H1 (cell line): Measurements from ENCODE around the gene FADS3. TPM values are rescaled to one million over a fixed set of nuclear protein-coding genes. Genes with fewer than 3 reads are reported as not detected.

Source experiments
- CTCF ChIA-PET: fragments of 300-600 bp; sonication (Branson Sonifier 250); formaldehyde crosslinking; loops from one replicate; lab custom pipeline; 2021; ENCODE audit not compliant: partially characterized antibody; lab: Charles Lee
- POLR2A ChIA-PET: fragments of 300-600 bp; sonication (Branson Sonifier 250); formaldehyde crosslinking; loops from one replicate; lab custom pipeline; 2021; ENCODE audit warnings: inconsistent platforms; ENCODE audit not compliant: partially characterized antibody; lab: Charles Lee
- DNase-seq, 2 experiments: peaks; one replicate each; pipeline versions ENCODE4 v3.0.0 to v3.0.0-alpha.2; 2010 to 2022; ENCODE audit warnings: low spot score in 2 of 2, low read depth in 1 of 2, mixed read lengths in 1 of 2
- FAIRE-seq: peaks from 2 replicates; lab custom pipeline; 2011; peaks lifted over from hg19 to GRCh38; lab: Jason Lieb, UNC
- H2AFZ ChIP-seq: 2 replicates; pipeline ENCODE4 v1.8.1; 2012; ENCODE audit warnings: low read length, inconsistent platforms
- H2AK5ac ChIP-seq: 2 replicates; pipeline ENCODE4 v1.6.1; 2013; ENCODE audit warnings: low read depth, low read length
- H2BK120ac ChIP-seq: replicated peaks from 2 replicates; pipeline ENCODE3; 2013; ENCODE audit warnings: low read depth, low read length, inconsistent platforms
- H2BK12ac ChIP-seq: 2 replicates; pipeline ENCODE4 v1.6.1; 2013; ENCODE audit warnings: low read depth, low read length
- H2BK15ac ChIP-seq: 2 replicates; pipeline ENCODE4 v1.6.1; 2013; ENCODE audit warnings: low read length
- H2BK20ac ChIP-seq: 2 replicates; pipeline ENCODE4 v1.6.1; 2013; ENCODE audit warnings: low read length
- H2BK5ac ChIP-seq: 2 replicates; pipeline ENCODE4 v1.6.1; 2013; ENCODE audit warnings: low read depth, low read length
- H3K14ac ChIP-seq: 2 replicates; pipeline ENCODE4 v1.6.1; 2013; ENCODE audit warnings: inconsistent platforms; ENCODE audit not compliant: insufficient read length
- H3K18ac ChIP-seq: 2 replicates; pipeline ENCODE4 v1.6.1; 2013; ENCODE audit warnings: low read length; ENCODE audit errors: extremely low read depth
- H3K23ac ChIP-seq: 2 replicates; pipeline ENCODE4 v1.6.1; 2013; ENCODE audit warnings: inconsistent platforms; ENCODE audit not compliant: insufficient read length
- H3K23me2 ChIP-seq: 2 replicates; pipeline ENCODE4 v1.6.1; 2013; ENCODE audit warnings: low read depth, low read length
- H3K27ac ChIP-seq: 2 replicates; pipeline ENCODE4 v1.6.1; 2011; ENCODE audit warnings: low read depth, low read length, inconsistent platforms
- H3K27me3 ChIP-seq, 4 experiments: replicated peaks in 1 of 4; 1 replicate in 1 of 4; 2 replicates in 3 of 4; pipeline versions ENCODE4 v1.6.1 to v1.8.1; 2011 to 2013; ENCODE audit warnings: low read length in 3 of 4, mild to moderate bottlenecking in 3 of 4, inconsistent platforms in 2 of 4, mixed read lengths in 2 of 4, moderate library complexity in 1 of 4; ENCODE audit not compliant: control insufficient read depth in 3 of 4, insufficient read depth in 3 of 4; ENCODE audit errors: extremely low read depth in 1 of 4
- H3K36me3 ChIP-seq, 4 experiments: 2 replicates each; pipeline versions ENCODE4 v1.6.1 to v1.8.1; 2011 to 2013; ENCODE audit warnings: mild to moderate bottlenecking in 4 of 4, low read length in 3 of 4, moderate library complexity in 2 of 4, control low read depth in 1 of 4, inconsistent platforms in 1 of 4; ENCODE audit not compliant: insufficient read depth in 4 of 4, control insufficient read depth in 2 of 4
- H3K4ac ChIP-seq: replicated peaks from 2 replicates; pipeline ENCODE3; 2013; ENCODE audit warnings: low read length, low read depth, mixed read lengths, inconsistent platforms; ENCODE audit not compliant: insufficient read length
- H3K4me1 ChIP-seq, 4 experiments: replicated peaks in 1 of 4; 1 replicate in 1 of 4; 2 replicates in 3 of 4; pipeline versions ENCODE4 v1.6.1 to v1.8.1; 2011 to 2013; ENCODE audit warnings: low read length in 3 of 4, inconsistent platforms in 2 of 4, mixed read lengths in 1 of 4; ENCODE audit not compliant: insufficient read depth in 4 of 4, control insufficient read depth in 3 of 4
- H3K4me2 ChIP-seq, 2 experiments: 2 replicates each; pipeline versions ENCODE4 v1.6.1 to v1.8.1; 2011 to 2013; ENCODE audit warnings: low read depth in 2 of 2, low read length in 2 of 2, control low read depth in 1 of 2, inconsistent platforms in 1 of 2, mild to moderate bottlenecking in 1 of 2; ENCODE audit not compliant: insufficient read depth in 1 of 2
- H3K4me3 ChIP-seq, 4 experiments: fragments of 200-600, 300-600 bp in 1 of 4; sonication (generic), shearing (Covaris generic), sonication (Bioruptor Twin) in 1 of 4; 2 replicates each; pipeline versions ENCODE4 v1.5.1 to v1.8.1; 2011 to 2016; ENCODE audit warnings: low read length in 4 of 4, low read depth in 3 of 4, control low read depth in 2 of 4, inconsistent platforms in 2 of 4, mild to moderate bottlenecking in 2 of 4, mixed read lengths in 1 of 4, moderate library complexity in 1 of 4; ENCODE audit not compliant: insufficient read depth in 2 of 4; ENCODE audit errors: extremely low read depth in 1 of 4
- H3K56ac ChIP-seq: replicated peaks from 2 replicates; pipeline ENCODE3; 2013; ENCODE audit warnings: low read depth, mild to moderate bottlenecking, mixed read lengths, low read length, inconsistent platforms; ENCODE audit not compliant: insufficient read length
- H3K79me1 ChIP-seq: 2 replicates; pipeline ENCODE4 v1.6.1; 2013; ENCODE audit warnings: low read depth, low read length, control low read depth
- H3K79me2 ChIP-seq, 2 experiments: 2 replicates each; pipeline versions ENCODE4 v1.6.1 to v1.8.1; 2012 to 2013; ENCODE audit warnings: low read length in 2 of 2, mild to moderate bottlenecking in 2 of 2, inconsistent platforms in 1 of 2; ENCODE audit not compliant: insufficient read depth in 2 of 2, control insufficient read depth in 1 of 2
- H3K9ac ChIP-seq, 4 experiments: replicated peaks in 1 of 4; 1 replicate in 1 of 4; 2 replicates in 3 of 4; pipeline versions ENCODE4 v1.6.1 to v1.8.1; 2011 to 2013; ENCODE audit warnings: low read depth in 3 of 4, low read length in 3 of 4, control low read depth in 2 of 4, mild to moderate bottlenecking in 2 of 4, moderate library complexity in 2 of 4, inconsistent platforms in 1 of 4; ENCODE audit errors: extremely low read depth in 1 of 4
- H3K9me3 ChIP-seq, 2 experiments: 2 replicates each; pipeline versions ENCODE4 v1.6.1 to v1.8.1; 2012 to 2013; ENCODE audit warnings: mild to moderate bottlenecking in 2 of 2, moderate library complexity in 2 of 2, control low read depth in 1 of 2, inconsistent platforms in 1 of 2, low read depth in 1 of 2, low read length in 1 of 2, mixed read lengths in 1 of 2; ENCODE audit not compliant: insufficient read depth in 2 of 2
- H4K20me1 ChIP-seq, 2 experiments: replicated peaks in 1 of 2; 2 replicates each; pipeline versions ENCODE3 to v1.8.1; 2011 to 2013; ENCODE audit warnings: inconsistent platforms in 2 of 2, low read length in 2 of 2, mild to moderate bottlenecking in 1 of 2; ENCODE audit not compliant: insufficient read depth in 2 of 2, control insufficient read depth in 1 of 2
- H4K5ac ChIP-seq: 2 replicates; pipeline ENCODE4 v1.6.1; 2013; ENCODE audit warnings: low read length, low read depth, mixed read lengths, inconsistent platforms; ENCODE audit not compliant: insufficient read length
- H4K8ac ChIP-seq: 2 replicates; pipeline ENCODE4 v1.8.0; 2013; ENCODE audit warnings: mild to moderate bottlenecking, moderate library complexity, low read length, inconsistent platforms; ENCODE audit not compliant: insufficient read depth; ENCODE audit errors: extremely low read depth
- H4K91ac ChIP-seq: replicated peaks from 2 replicates; pipeline ENCODE3; 2013; ENCODE audit warnings: low read length, mixed read lengths, inconsistent platforms; ENCODE audit not compliant: insufficient read length
- CHD2 ChIP-seq: IDR thresholded peaks from 2 replicates; pipeline ENCODE4 v1.6.1; 2012; ENCODE audit warnings: low read length, improper control_type of control experiment
- CREB1 ChIP-seq: IDR thresholded peaks from 2 replicates; pipeline ENCODE4 v1.6.1; 2012; ENCODE audit warnings: inconsistent platforms
- EGR1 ChIP-seq: IDR thresholded peaks from 2 replicates; pipeline ENCODE4 v1.6.1; 2011; ENCODE audit warnings: low read depth, low read length, borderline replicate concordance
- FOSL1 ChIP-seq: IDR thresholded peaks from 2 replicates; pipeline ENCODE4 v1.6.1; 2011; ENCODE audit warnings: mild to moderate bottlenecking, low read depth, low read length, moderate library complexity; ENCODE audit not compliant: insufficient read depth
- HDAC6 ChIP-seq: IDR thresholded peaks from one replicate; pipeline ENCODE4 v1.7.1; 2012; ENCODE audit warnings: low read depth, mild to moderate bottlenecking, inconsistent platforms, low read length, moderate library complexity
- KDM5A ChIP-seq: fragments of 200-600 bp; IDR thresholded peaks from 2 replicates; pipeline ENCODE4 v1.7.1; 2012; ENCODE audit warnings: mild to moderate bottlenecking, low read length, inconsistent platforms, mixed read lengths
- RNF2 ChIP-seq: fragments of 200-900, 300-1000 bp; sonication (generic); IDR thresholded peaks from 2 replicates; pipeline ENCODE4 v1.7.1; 2016; ENCODE audit warnings: borderline replicate concordance, low read depth, mild to moderate bottlenecking, antibody characterized with exemption, low read length; ENCODE audit not compliant: poor library complexity, severe bottlenecking; ENCODE audit errors: missing control alignments
- SAP30 ChIP-seq: fragments of 300-600 bp; sonication (generic); IDR thresholded peaks from 2 replicates; pipeline ENCODE4 v1.7.1; 2012; ENCODE audit warnings: low read length, moderate library complexity, mild to moderate bottlenecking, inconsistent platforms; ENCODE audit not compliant: insufficient read depth, insufficient replicate concordance
- SIRT6 ChIP-seq: IDR thresholded peaks from one replicate; pipeline ENCODE4 v1.7.1; 2012; ENCODE audit warnings: low read length, inconsistent platforms
- SRF ChIP-seq: IDR thresholded peaks from 2 replicates; pipeline ENCODE4 v1.6.1; 2011; ENCODE audit warnings: mild to moderate bottlenecking, low read depth, low read length, moderate library complexity
- TAF1 ChIP-seq: IDR thresholded peaks from 2 replicates; pipeline ENCODE4 v1.6.1; 2011; ENCODE audit warnings: mild to moderate bottlenecking, low read depth, low read length
- WGBS, 2 experiments: shearing (Covaris generic) in 1 of 2; methylation state at CpG; one replicate each; pipeline versions ENCODE4 v1.1.6 to v1.1.7; 2013 to 2015; ENCODE audit warnings: low lambda C conversion rate in 2 of 2, mixed read lengths in 2 of 2, inconsistent platforms in 1 of 2, low coverage in 1 of 2, missing lambda C conversion rate in 1 of 2; ENCODE audit not compliant: insufficient replicate concordance in 2 of 2, insufficient coverage in 1 of 2, insufficient read length in 1 of 2; ENCODE audit errors: extremely low coverage in 1 of 2, missing lambda C conversion rate in 1 of 2; 5-methylcytosine and 5-hydroxymethylcytosine counted together
- polyA plus RNA-seq, 7 experiments: library from polyadenylated mRNA; depleted of rRNA in 3 of 7; stranded (reverse) in 5 of 7; unstranded in 2 of 7; fragments of >200 nt in 5 of 7; fragments of 200-250 nt in 2 of 7; gene quantifications; 1 replicate in 5 of 7; 2 replicates in 1 of 7; 4 replicates in 1 of 7; pipeline versions ENCODE4 v1.2.1 to v1.2.3, GENCODE V29; 2011 to 2013; ENCODE audit warnings: missing spikeins in 2 of 7, mixed read lengths in 2 of 7
- total RNA-seq: library from RNA; stranded (reverse); fragmentation: NEBNext Ultra II Directional; extraction: Animal tissue kit (Norgen Biotek cat#: 25700); gene quantifications from 2 replicates; pipeline ENCODE4 v1.2.1, GENCODE V29; 2021
- TF ChIP-seq, protein P1 (sequence below): IDR thresholded peaks from 2 replicates; pipeline ENCODE4 v1.6.1; 2012; ENCODE audit warnings: inconsistent platforms
- TF ChIP-seq, protein P2 (sequence below): IDR thresholded peaks from 2 replicates; pipeline ENCODE4 v1.6.1; 2011; ENCODE audit warnings: low read length, improper control_type of control experiment

Gene FADS3
- total and polyA plus RNA-seq, 2 of the 8 experiments (the other 6 are each of a cell fraction or from before 2014, with no cell fraction given): 43.8 to 76.3 TPM

DNA sequence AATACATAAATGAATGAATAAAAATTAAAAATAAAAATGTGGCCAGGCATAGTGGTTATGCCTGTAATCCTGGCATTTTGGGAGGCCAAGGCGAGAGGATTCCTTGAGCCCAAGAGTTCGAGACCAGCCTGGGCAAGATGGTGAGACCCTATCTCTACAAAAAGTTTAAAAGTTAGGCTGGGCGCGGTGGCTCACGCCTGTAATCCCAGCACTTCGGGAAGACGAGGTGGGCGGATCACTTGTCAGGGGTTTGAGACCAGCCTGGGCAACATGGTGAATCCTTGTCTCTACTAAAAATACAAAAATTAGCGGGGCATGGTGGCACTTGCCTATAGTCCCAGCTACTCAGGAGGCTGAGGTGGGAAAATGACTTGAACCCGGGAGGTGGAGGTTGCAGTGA is 49.1 kb upstream of the FADS3 start:
- H4K5ac ChIP-seq: no peak overlapping the region
- 86% methylated on average over 10 of the region's 10 CpGs; no CpG with 5 or more reads in 1 of the 2 experiments for WGBS, 2 experiments
- POLR2A ChIA-PET: no interaction called here
- H3K79me1 ChIP-seq: no peaks in the 10 kb centered on the region
- H3K4me2 ChIP-seq: no peak overlapping the region
- CTCF ChIA-PET: interaction anchor here (0.7 to 5.3 kb wide), 3 partner anchors 9 to 42 kb away, joined by 3 to 52 read pairs (median 3); no protein-coding TSS in a partner anchor
- H3K27me3 ChIP-seq: no peaks in the 10 kb centered on the region
- no peak overlapping the region for H2AFZ ChIP-seq
- no peaks in the 10 kb centered on the region for H3K79me2 ChIP-seq
- no peak overlapping the region for H2AK5ac ChIP-seq
- H2BK5ac ChIP-seq: no peak overlapping the region
- no peak overlapping the region for H3K4me3 ChIP-seq
- H3K56ac ChIP-seq: no peak overlapping the region
- no peak overlapping the region for H3K4ac ChIP-seq
- H4K8ac ChIP-seq: no peak overlapping the region
- H3K18ac ChIP-seq: no peak overlapping the region
- H2BK120ac ChIP-seq: no peak overlapping the region
- H3K14ac ChIP-seq: no peak overlapping the region
- H2BK12ac ChIP-seq: no peak overlapping the region
- H4K20me1 ChIP-seq: no peaks in the 10 kb centered on the region
- no peak overlapping the region for H4K91ac ChIP-seq
- H3K27ac ChIP-seq: no peak overlapping the region
- H3K23me2 ChIP-seq: no peaks in the 10 kb centered on the region; the same call in 1 of the 2 replicates
- no peak overlapping the region for H3K9ac ChIP-seq
- no peaks in the 10 kb centered on the region for H3K36me3 ChIP-seq
- H3K9me3 ChIP-seq: no peaks in the 10 kb centered on the region
- H3K4me1 ChIP-seq: no peaks in the 10 kb centered on the region
- no peak for FAIRE-seq
- DNase-seq: no peak
- no peak overlapping the region for H3K23ac ChIP-seq
- H2BK20ac ChIP-seq: no peak overlapping the region
- no peak overlapping the region for H2BK15ac ChIP-seq
- TF ChIP-seq RNF2 (no peak), CHD2 (no peak), FOSL1 (no peak), SRF (no peak), KDM5A (no peak), TAF1 (no peak), CREB1 (no peak), SIRT6 (no peak), SAP30 (no peak), HDAC6 (no peak), EGR1 (no peak)
- TF ChIP-seq, protein P1, sequence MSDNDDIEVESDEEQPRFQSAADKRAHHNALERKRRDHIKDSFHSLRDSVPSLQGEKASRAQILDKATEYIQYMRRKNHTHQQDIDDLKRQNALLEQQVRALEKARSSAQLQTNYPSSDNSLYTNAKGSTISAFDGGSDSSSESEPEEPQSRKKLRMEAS: no peak
- TF ChIP-seq, protein P2, sequence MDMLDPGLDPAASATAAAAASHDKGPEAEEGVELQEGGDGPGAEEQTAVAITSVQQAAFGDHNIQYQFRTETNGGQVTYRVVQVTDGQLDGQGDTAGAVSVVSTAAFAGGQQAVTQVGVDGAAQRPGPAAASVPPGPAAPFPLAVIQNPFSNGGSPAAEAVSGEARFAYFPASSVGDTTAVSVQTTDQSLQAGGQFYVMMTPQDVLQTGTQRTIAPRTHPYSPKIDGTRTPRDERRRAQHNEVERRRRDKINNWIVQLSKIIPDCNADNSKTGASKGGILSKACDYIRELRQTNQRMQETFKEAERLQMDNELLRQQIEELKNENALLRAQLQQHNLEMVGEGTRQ: no peak
